HK-2 (cell line): Measurements from ENCODE around the gene TULP4.

Experiments used
- DNase-seq: peaks from one replicate; pipeline ENCODE4 v3.0.0-alpha.2; 2018; ENCODE audit not compliant: unreplicated experiment

The TULP4 gene

DNA sequence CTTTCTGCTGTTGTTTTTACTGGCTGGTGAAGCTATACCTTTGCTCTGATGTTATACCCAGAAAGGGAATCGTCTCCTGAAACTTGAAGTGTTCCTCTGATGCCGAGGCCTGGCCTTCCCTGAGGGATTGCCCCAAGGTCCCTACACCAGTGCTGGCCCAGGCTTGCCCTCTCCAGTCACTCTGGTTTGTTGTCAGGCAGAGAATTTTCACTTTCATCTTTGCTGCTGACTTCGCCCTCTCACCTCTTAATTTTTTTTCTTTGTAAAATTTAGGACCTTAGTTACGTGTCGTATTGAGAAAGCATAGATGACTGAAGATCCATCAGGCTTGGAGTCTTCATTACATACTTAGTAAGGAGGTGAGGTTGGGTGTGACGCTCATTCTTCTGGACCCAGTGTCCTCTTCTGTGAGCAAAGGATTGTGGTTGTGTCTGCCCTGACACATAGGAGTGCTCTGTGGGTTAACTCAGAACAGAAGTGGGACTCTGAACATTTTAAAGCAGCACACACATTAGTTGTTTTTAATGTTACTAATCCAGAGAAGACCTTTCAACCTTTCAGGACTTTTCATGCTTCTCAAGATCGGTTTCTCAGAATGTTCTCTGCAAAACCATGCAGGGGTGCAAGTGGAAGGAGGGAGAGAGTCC, 45.4 kb downstream of the TULP4 start:
- DNase-seq = no peak

DNA sequence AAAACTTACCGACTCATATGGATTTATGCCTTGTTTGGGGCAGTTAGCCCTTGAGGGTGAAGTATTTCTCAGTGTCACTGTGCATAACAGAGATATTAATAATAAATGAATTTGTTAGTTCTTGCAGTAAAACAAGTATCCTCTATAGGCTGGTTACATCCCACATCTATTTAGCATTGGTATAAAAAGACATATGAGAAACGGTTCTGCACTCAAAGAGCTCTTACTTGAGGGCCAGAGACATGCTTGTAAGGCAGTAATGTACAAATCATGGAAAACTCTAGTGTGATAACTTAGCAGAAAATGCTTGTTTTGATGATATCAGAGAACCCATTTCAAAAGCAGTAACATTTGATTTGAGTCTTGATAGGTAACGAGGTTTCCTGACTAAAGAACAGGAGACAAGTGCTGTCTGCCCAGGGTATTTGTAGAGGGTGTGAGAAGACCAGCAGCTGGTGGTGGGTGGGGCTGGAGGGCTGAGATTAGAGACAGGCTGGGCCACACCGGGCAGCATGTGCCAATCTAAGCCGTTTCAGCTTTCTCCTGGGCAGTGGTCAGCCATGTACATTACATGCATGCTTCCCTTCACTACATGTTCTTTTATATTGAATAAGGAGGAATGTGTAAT, 46.3 kb downstream of the TULP4 start:
- DNase-seq = no peak

GRCh38 chr6:158361068-158361467, 48.8 kb downstream of the TULP4 start:
- DNase-seq = no peak

DNA sequence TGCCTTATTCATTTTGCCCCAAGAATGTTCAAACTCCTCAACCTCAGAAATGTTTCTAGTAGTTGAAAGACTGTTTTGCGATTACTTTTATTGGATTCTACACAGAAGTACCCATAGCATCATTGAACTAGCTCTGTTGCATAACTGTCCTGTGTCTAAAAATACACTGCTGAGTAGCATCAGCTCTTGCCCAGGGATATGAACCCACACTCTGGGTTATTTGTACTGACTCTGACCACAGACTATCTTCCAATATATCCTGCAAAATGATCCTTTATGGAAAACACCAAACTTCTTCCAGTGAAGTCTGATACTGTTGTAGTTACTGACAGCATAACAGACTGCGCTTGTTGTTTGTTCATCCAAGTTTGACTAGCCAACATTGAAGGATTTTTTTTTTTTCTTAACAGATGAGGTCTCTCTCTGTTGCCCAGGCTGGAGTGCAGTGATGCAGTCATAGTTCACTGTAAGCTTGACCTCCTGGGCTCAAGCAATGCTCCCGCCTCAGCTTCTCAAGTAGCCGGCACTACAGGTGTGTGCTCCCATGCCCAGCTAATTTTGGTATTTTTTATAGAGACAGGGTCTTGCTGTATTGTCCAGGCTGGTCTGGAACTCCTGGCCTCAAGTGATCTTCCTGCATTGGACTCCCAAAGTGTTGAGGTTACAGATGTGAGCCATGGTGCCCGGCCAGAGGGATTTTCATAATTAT, 49.9 kb downstream of the TULP4 start:
- no peak for DNase-seq

- DNase-seq = no peak
Measured at GRCh38 chr6:158366363-158366762, 54.1 kb downstream of the TULP4 start.

GRCh38 chr6:158367816-158368215, 55.6 kb downstream of the TULP4 start:
- no peak for DNase-seq

DNA sequence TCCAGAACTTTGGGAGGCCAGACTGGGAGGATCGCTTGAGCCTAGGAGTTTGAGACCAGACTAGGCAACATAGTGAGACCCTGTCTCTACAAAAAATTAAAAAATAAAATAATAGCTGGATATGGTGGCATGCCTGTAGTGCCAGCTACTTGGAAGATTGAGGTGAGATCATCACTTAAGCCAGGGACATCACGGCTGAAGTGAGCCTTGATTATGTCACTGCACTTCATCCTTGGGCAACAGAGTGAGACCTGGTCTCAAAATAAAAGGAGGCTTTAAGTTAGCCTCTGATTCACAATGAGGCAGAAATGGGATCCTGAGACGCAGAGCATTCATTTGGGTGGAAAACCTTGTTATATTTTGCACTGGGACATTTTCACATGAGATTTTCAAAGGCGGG, 57.0 kb downstream of the TULP4 start:
- peak; percentile 25 for DNase-seq

GRCh38 chr6:158370805-158371204, 58.5 kb downstream of the TULP4 start:
- DNase-seq = no peak

DNA sequence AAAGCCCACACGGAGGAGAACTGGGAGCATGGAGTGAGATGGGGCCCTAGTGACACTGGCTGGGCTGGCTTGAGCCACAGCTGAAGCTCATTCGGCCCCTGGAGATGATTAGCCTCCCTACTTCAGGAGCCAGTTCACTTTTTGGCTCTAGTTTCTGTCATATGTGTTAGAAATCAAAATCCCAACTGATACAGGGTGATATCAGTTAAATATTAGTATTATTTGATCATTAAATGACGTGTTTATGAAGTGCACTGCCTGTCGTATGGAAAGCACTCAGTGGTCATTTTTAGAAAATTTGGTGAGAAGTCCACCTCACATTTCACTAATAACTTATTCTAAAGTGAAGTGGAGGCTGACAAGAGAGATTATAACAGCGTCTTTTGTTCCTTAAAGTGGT, 59.0 kb downstream of the TULP4 start:
- no peak for DNase-seq

GRCh38 chr6:158372574-158372973, 60.3 kb downstream of the TULP4 start:
- DNase-seq = no peak

DNA sequence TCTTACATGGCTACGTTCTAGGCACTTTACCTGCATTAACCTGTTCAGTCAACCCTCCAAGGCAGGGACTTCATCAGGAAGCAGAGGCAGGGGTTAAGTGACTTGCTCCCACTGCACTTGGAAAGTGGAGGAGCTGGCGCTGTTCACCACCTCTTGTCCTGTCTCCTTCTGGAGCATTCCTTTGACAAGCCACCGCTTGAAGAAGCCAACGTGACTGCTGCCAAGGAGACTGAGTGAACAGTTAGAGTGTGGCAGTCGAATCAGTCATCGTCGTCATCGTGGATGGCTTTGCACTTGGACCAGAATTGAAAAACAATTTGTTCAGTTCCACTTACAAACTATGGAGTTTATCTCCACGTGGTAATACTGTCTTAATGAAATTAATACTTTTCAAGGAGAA, 60.9 kb downstream of the TULP4 start:
- no peak for DNase-seq

- no peak for DNase-seq
Measured at GRCh38 chr6:158374020-158374419, 61.8 kb downstream of the TULP4 start.

GRCh38 chr6:158376631-158377081, 64.4 kb downstream of the TULP4 start:
- no peak for DNase-seq

DNA sequence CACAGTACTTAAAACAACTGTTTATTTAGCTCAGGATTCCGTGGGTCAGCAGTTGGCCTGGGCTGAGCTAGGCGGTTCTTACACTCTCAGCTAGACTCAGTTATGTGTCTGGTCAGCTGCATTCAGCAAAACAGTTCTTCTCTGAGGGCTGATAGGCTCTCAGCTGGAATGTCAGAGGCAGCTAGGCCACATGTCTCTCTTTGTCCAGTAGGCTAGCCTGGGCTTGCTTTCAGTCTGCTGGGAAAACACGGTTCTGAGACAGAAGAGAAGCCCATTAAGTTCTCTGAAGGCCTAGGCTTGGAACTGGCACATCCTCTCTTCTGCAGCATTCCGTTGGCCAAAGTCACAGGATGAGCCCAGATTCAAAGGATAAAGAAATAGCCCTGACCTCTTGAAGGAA, 65.6 kb downstream of the TULP4 start:
- DNase-seq = no peak

DNA sequence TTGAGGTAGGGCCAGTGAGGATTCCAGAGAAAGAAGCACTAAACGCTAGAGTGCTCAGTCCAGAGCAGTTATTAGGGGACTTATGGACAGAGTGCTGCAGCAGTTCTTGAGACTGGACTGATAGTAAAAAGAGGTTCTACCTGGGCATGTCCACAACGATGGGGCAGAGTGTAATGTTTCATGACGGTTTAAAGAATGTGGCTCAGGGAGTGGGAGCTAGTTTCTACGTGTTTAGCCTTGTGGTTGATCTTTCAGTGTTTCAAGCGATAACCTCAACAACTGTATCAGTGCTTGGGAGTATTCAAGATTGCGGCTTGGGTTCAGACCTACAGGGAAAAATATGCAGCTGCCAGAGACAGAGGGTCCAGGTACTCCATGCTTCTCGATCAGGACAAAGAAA, 67.1 kb downstream of the TULP4 start:
- DNase-seq = no peak

DNA sequence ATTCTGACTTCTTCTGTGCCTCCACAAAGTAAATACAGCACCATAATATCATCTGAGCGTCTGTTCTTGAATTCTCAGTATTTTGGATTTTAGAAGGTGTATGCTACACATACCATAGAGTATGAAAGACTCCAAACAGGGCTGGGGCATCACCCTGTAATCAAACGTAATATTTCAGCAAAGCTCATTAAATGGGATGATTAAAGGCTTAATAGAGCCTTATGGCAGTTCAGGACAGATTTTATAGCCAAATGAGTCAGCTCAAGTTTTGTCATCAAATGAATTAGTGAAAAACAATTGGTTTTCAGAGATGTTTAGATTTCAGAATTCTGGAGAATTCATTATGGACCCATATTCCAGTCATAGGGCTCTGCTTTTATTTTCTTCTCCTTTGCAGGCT, 68.9 kb downstream of the TULP4 start:
- no peak for DNase-seq

DNA sequence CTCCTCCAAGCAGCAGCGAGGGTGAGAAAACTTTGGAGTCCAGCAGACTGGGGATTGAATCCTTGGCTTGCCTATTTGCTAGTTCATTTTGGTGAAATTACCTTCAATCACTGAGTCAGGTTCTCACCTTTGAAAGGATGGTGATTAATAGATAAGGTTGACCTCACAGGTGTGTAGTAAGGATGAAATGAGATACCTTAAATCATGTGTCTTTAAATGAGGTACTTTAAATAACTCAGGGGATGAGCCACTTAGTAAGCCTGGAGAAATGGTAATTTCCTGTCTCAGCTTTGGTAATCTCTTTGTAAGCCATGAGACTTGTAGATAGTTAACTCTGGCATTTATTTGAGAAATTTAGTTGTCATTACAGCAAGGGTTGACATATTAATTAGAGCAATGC, 70.2 kb downstream of the TULP4 start:
- DNase-seq = no peak

GRCh38 chr6:158383057-158383456, 70.8 kb downstream of the TULP4 start:
- no peak for DNase-seq

- no peak for DNase-seq
Measured at GRCh38 chr6:158383542-158383941, 71.3 kb downstream of the TULP4 start.

GRCh38 chr6:158384671-158385110, 72.4 kb downstream of the TULP4 start:
- no peak for DNase-seq

DNA sequence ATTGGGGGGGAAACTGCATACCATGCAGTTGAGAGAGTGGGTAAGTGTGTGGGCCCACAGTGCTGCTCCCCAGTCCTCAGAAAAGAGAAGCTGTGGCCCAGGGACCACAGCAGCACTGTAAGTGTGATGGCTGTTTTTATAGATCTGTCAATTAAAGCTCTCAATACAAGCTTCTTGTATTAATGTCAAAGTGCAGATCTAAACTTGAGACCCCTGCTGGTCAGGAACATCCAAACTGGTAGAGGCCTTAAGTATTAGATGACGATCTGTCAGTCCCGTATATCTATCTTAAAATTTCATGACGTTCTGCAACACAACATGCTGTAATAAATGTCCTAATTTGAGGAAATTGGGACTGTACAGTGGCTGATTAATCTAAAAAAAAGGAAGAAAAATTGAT, 74.8 kb downstream of the TULP4 start:
- no peak for DNase-seq

GRCh38 chr6:158387578-158387977, 75.3 kb downstream of the TULP4 start:
- DNase-seq = no peak

- DNase-seq = no peak
Measured at GRCh38 chr6:158388727-158389126, 76.5 kb downstream of the TULP4 start.
